Measurements from ENCODE around the gene ZNF624. TPM values are rescaled to one million over a fixed set of nuclear protein-coding genes. Genes with fewer than 3 reads are reported as not detected.

The ZNF624 gene
- total and polyA plus RNA-seq, 4 donors: 1.2 to 11.7 (median 3.3) TPM

DNA sequence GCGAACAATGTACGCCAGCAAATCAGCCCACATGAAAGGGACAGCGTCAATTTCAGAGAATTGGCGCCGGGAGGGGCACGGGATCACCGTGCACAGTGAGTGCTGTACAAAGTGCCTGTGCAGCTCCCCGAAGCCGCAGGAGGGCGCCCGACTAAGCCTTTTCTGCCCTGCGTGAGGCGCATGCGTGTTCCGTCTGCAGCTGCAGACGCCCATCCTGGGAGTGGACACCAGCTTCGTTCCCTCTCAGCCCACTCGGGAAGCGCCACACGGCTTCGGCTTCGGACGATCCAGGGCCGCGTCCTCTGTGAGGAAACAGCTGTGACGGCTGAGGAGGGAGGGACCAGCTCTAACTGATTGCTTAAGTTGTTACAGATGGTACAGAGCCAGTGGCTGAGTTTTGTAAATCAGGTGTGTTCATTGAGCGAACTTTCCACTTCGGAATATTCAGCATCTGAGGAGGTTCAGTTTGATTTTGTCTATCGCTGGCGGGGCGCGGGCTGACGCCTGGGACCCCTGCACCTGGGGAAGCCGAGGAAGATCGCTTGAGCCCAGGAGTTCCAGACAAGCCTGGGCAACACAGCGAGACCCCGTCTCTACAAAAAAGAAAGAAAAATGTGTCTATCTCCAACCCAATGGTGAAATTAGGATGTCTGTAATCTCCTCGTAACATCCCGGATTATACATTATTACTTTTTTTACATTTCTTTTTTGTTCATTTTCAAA is 69.2 kb downstream of the ZNF624 start:
- H3K36me3 ChIP-seq (ENCODE audit: control insufficient read depth in 4 of 4, insufficient read depth in 4 of 4, low read length in 4 of 4): no peaks in the 10 kb centered on the region
- peaks cover 0 to 16% (median 2%) of the 10 kb centered on the region in 5 donors for H3K4me1 ChIP-seq (ENCODE audit: control insufficient read depth in 5 of 5, insufficient read depth in 5 of 5, low read length in 5 of 5)
- H3K4me3 ChIP-seq: peak overlapping the region; percentile 2
- ATAC-seq (ENCODE audit: insufficient read depth, low FRiP score) (peak; percentile 94), DNase-seq (peak; percentile 93 to 95 (median 93))
- H3K9ac ChIP-seq (ENCODE audit: insufficient read depth in 1 of 2, low read length in 2 of 2): peak overlapping the region in 1 of 2 donors; percentile 67
- peak overlapping the region in 1 of 2 donors; percentile 21 for H3K27ac ChIP-seq (ENCODE audit: low read depth in 1 of 2, low read length in 1 of 2)
- WGBS, 2 donors: 14 to 16% methylated on average over 39 of the region's 39 CpGs
- peak; percentile 83 for TF ChIP-seq CTCF (IDR thresholded peaks at IDR 0.05; ENCODE audit: control extremely low read depth, extremely low read depth)
- H3K9me3 ChIP-seq (ENCODE audit: control insufficient read depth in 4 of 4, insufficient read depth in 3 of 4, low read length in 3 of 4): no peaks in the 10 kb centered on the region
- H3K27me3 ChIP-seq (ENCODE audit: control insufficient read depth in 3 of 3, insufficient read depth in 3 of 3, low read length in 2 of 3): no peaks in the 10 kb centered on the region

- Histone ChIP-seq H3K27me3 (ENCODE audit: control insufficient read depth in 3 of 3, insufficient read depth in 3 of 3, low read length in 2 of 3) (no peaks in the 10 kb centered on the region), H3K9ac (ENCODE audit: insufficient read depth in 1 of 2, low read length in 2 of 2) (peak overlapping the region in 1 of 2 donors; percentile 67), H3K27ac (ENCODE audit: low read depth in 1 of 2, low read length in 1 of 2) (no peak overlapping the region), H3K9me3 (ENCODE audit: control insufficient read depth in 4 of 4, insufficient read depth in 3 of 4, low read length in 3 of 4) (no peaks in the 10 kb centered on the region), H3K36me3 (ENCODE audit: control insufficient read depth in 4 of 4, insufficient read depth in 4 of 4, low read length in 4 of 4) (no peaks in the 10 kb centered on the region), H3K4me3 (no peak overlapping the region), H3K4me1 (ENCODE audit: control insufficient read depth in 5 of 5, insufficient read depth in 5 of 5, low read length in 5 of 5) (peaks cover 0 to 16% (median 2%) of the 10 kb centered on the region in 5 donors)
- no peak for TF ChIP-seq CTCF (IDR thresholded peaks at IDR 0.05; ENCODE audit: control extremely low read depth, extremely low read depth)
- DNase-seq: no peak
- ATAC-seq (ENCODE audit: insufficient read depth, low FRiP score): no peak
- 41 to 48% methylated on average over 7 of the region's 7 CpGs for WGBS, 2 donors
These were observed 69.9 kb downstream of the ZNF624 start for GRCh38 chr17:16583781-16584180.

- WGBS, 2 donors: 80 to 88% methylated on average over 2 of the region's 2 CpGs
These were observed 80.2 kb downstream of the ZNF624 start for GRCh38 chr17:16573466-16573865.

More at GRCh38 chr17:16573466-16573865, 80.2 kb downstream of the ZNF624 start:
- DNase-seq (no peak), ATAC-seq (ENCODE audit: insufficient read depth, low FRiP score) (no peak)
- peaks cover 0 to 3% (median 0%) of the 10 kb centered on the region in 5 donors for H3K4me1 ChIP-seq (ENCODE audit: control insufficient read depth in 5 of 5, insufficient read depth in 5 of 5, low read length in 5 of 5)
- no peaks in the 10 kb centered on the region for H3K9me3 ChIP-seq (ENCODE audit: control insufficient read depth in 4 of 4, insufficient read depth in 3 of 4, low read length in 3 of 4)
- no peak overlapping the region for H3K4me3 ChIP-seq
- H3K9ac ChIP-seq (ENCODE audit: insufficient read depth in 1 of 2, low read length in 2 of 2): no peak overlapping the region
- H3K27me3 ChIP-seq (ENCODE audit: control insufficient read depth in 3 of 3, insufficient read depth in 3 of 3, low read length in 2 of 3): no peaks in the 10 kb centered on the region
- H3K36me3 ChIP-seq (ENCODE audit: control insufficient read depth in 4 of 4, insufficient read depth in 4 of 4, low read length in 4 of 4): no peaks in the 10 kb centered on the region
- H3K27ac ChIP-seq (ENCODE audit: low read depth in 1 of 2, low read length in 1 of 2): no peak overlapping the region
- TF ChIP-seq CTCF (IDR thresholded peaks at IDR 0.05; ENCODE audit: control extremely low read depth, extremely low read depth): no peak

Small RNA genes within 50 kb of the gene (small RNA-seq; reads per million reads assigned to genes)
- gene RNU6-405P (ENCODE audit: low replicate concordance): not detected

Other genes starting within 250 kb of the ZNF624 start
- gene TRPV2, start 238.3 kb downstream of the ZNF624 start, total RNA-seq: 100 to 1,000 TPM in 1 of 2 donors, 10 to 100 TPM in 1; 12.6 to 105 TPM
- gene TRPV2, start 238.3 kb downstream of the ZNF624 start, polyA plus RNA-seq: 10 to 100 TPM; 45.1 to 46.3 TPM
- gene LRRC75A, start 161.7 kb downstream of the ZNF624 start, total RNA-seq: 1 to 10 TPM; 3.3 to 3.4 TPM
- 1 to 10 TPM in 1 of 2 donors, under 1 TPM in 1; 0.68 to 1.6 TPM for gene LRRC75A, start 161.7 kb downstream of the ZNF624 start, polyA plus RNA-seq
- gene ZNF287, start 84.6 kb downstream of the ZNF624 start, total RNA-seq: 1 to 10 TPM; 5.4 to 6.6 TPM
- gene ZNF287, start 84.6 kb downstream of the ZNF624 start, polyA plus RNA-seq: 1 to 10 TPM; 2.7 to 4.6 TPM
- 1 to 10 TPM; 1.8 to 6.7 TPM for gene CCDC144A, start 36.4 kb upstream of the ZNF624 start, total RNA-seq
- 1 to 10 TPM in 1 of 2 donors, under 1 TPM in 1; 0.96 to 1.5 TPM for gene CCDC144A, start 36.4 kb upstream of the ZNF624 start, polyA plus RNA-seq